ENCODE measurements around the gene PTPRT. TPM values are rescaled to one million over a fixed set of nuclear protein-coding genes. Genes with fewer than 3 reads are reported as not detected.

PTPRT gene
- total RNA-seq, 1 experiment from 2014 or later, result not detected

DNA sequence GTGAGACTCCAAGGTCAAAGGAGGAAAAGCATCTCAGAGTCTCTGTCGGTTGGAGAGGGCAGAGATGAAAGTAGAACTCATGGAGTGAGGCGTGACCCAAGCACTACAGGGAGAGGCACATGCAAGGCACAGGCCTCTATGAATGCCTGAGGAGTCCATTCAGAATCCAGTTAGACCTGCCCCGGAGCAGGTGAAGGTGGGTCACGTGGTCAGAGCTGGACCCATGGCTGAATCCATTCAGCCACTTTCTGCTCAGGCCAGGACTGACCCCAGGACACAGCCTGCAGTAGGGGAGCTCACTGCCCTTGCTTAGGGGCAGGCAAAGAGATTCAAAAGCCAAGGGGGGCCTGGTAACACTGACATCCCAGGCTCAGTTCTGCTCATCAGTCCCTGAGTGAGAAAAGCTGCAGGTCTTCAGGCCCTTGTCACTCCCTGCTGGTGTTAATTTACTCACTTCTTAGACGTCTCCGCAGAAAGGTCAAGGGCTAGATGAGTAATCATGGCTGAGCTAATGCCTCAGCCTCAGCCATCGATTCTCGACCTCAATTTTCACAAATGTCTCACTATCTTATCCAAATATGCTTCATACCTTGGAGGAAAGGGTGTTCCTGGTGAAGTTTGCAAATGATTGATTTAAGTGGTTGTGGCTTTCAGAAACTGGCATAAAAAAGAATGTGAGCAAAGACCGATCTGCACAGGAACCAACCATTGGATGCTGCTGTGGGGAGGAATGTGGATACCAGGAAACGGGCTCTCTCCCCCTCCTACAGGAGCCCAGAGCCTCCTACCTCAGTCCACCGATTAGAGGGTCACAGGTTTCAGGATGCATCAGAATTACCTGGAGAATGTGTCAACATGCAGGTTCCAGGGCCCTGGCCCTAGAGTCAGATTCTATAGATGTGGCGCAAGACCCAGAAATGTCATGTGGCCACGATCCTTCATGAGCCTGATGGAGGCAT lies 584.4 kb downstream of the PTPRT start:
- peaks cover 12 to 43% of the 10 kb centered on the region in 2 experiments; a peak in 2 of 4 replicates for H3K9me3 ChIP-seq (ENCODE audit: control insufficient read depth in 1 of 2, insufficient read depth in 1 of 2, low read depth in 1 of 2, low read length in 2 of 2)
- no peak overlapping the region for H3K4me3 ChIP-seq (replicated peaks in 1 of 2; ENCODE audit: low read depth in 1 of 2, low read length in 2 of 2)
- H3K9me2 ChIP-seq (ENCODE audit: insufficient read depth), result no peaks in the 10 kb centered on the region
- H3K4me1 ChIP-seq (ENCODE audit: control insufficient read depth in 1 of 2, insufficient read depth in 2 of 2, low read length in 2 of 2), result no peaks in the 10 kb centered on the region
- no peaks in the 10 kb centered on the region for H3K36me3 ChIP-seq (ENCODE audit: control insufficient read depth in 1 of 2, insufficient read depth in 2 of 2, low read length in 2 of 2)
- no peaks in the 10 kb centered on the region for H3K27me3 ChIP-seq (ENCODE audit: insufficient read depth, low read length)
- ChIA-PET POLR2A (no interaction called here), RAD21 (ENCODE audit: low non-redundant PET in 1 of 2, low total read pairs in 2 of 2, uncharacterized antibody in 2 of 2, unreplicated experiment in 2 of 2) (no interaction called here), CTCF (no interaction called here)
- H3K27ac ChIP-seq (ENCODE audit: low read depth, low read length), result no peak overlapping the region
- no peak for ATAC-seq
- H3K79me2 ChIP-seq (ENCODE audit: insufficient read depth, low read length), result no peaks in the 10 kb centered on the region
- H4K20me1 ChIP-seq (ENCODE audit: insufficient read depth), result no peaks in the 10 kb centered on the region
- no peak for TF ChIP-seq YY1 (IDR thresholded peaks at IDR 0.05; ENCODE audit: extremely low read depth, insufficient replicate concordance, low read depth, low read length)
- TF ChIP-seq EZH2 (IDR thresholded peaks at IDR 0.05), result no peak
- DNase-seq (ENCODE audit: low read depth, low spot score), result no peak
- H3K9ac ChIP-seq (ENCODE audit: low read length), result no peak overlapping the region
- H3K4me2 ChIP-seq (ENCODE audit: low read length), result no peak overlapping the region
- no TSS peak for BruUV-seq (replicated peaks)
- no peak overlapping the region for H2AFZ ChIP-seq (ENCODE audit: low read depth, low read length, poor library complexity, severe bottlenecking)
- intact Hi-C loops (cut with micrococcal nuclease), result no loop called here

DNA sequence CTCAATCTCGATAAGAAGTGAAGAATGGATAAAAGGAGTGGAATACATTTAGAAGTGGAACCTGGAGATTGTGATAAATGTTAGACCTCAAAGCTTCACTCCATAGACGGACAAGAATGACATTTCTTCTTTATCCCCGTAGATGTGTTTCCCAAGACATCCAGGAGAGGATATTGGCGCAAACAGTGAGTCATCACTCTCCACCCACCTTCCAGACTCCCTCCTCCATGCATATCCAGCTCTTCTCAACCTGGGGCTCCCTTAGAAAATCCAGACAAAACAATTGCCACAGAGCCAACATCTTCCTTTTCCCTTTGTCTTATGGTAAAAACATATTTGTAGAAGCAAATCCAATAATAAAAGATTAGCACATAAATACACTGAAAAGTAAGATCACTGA lies 586.1 kb downstream of the PTPRT start:
- H3K27ac ChIP-seq (ENCODE audit: low read depth, low read length), result no peak overlapping the region
- no peaks in the 10 kb centered on the region for H3K36me3 ChIP-seq (ENCODE audit: control insufficient read depth in 1 of 2, insufficient read depth in 2 of 2, low read length in 2 of 2)
- H3K9ac ChIP-seq (ENCODE audit: low read length), result no peak overlapping the region
- H4K20me1 ChIP-seq (ENCODE audit: insufficient read depth), result no peaks in the 10 kb centered on the region
- RAD21 ChIA-PET (ENCODE audit: low non-redundant PET in 1 of 2, low total read pairs in 2 of 2, uncharacterized antibody in 2 of 2, unreplicated experiment in 2 of 2), result no interaction called here
- peaks cover 17 to 33% of the 10 kb centered on the region in 2 experiments; a peak in 2 of 4 replicates for H3K9me3 ChIP-seq (ENCODE audit: control insufficient read depth in 1 of 2, insufficient read depth in 1 of 2, low read depth in 1 of 2, low read length in 2 of 2)
- H3K27me3 ChIP-seq (ENCODE audit: insufficient read depth, low read length), result no peaks in the 10 kb centered on the region
- no peak overlapping the region for H3K4me3 ChIP-seq (replicated peaks in 1 of 2; ENCODE audit: low read depth in 1 of 2, low read length in 2 of 2)
- H3K79me2 ChIP-seq (ENCODE audit: insufficient read depth, low read length), result no peaks in the 10 kb centered on the region
- no peaks in the 10 kb centered on the region for H3K9me2 ChIP-seq (ENCODE audit: insufficient read depth)
- no peak overlapping the region for H2AFZ ChIP-seq (ENCODE audit: low read depth, low read length, poor library complexity, severe bottlenecking)
- intact Hi-C loops (cut with micrococcal nuclease), result no loop called here
- CTCF ChIA-PET, result no interaction called here
- POLR2A ChIA-PET, result no interaction called here
- ATAC-seq, result no peak
- no peaks in the 10 kb centered on the region for H3K4me1 ChIP-seq (ENCODE audit: control insufficient read depth in 1 of 2, insufficient read depth in 2 of 2, low read length in 2 of 2)
- no TSS peak for BruUV-seq (replicated peaks)
- DNase-seq (ENCODE audit: low read depth, low spot score), result no peak
- no peak overlapping the region for H3K4me2 ChIP-seq (ENCODE audit: low read length)
- TF ChIP-seq CBX3 (IDR thresholded peaks at IDR 0.05; ENCODE audit: low read depth) (no peak), EZH2phosphoT487 (IDR thresholded peaks at IDR 0.05; ENCODE audit: borderline replicate concordance) (no peak), POLR2A (IDR thresholded peaks at IDR 0.05; ENCODE audit: borderline replicate concordance, extremely low read depth, insufficient read depth, insufficient read length) (no peak), POLR2AphosphoS5 (IDR thresholded peaks at IDR 0.05; ENCODE audit: low read depth, low read length) (no peak), SRF (IDR thresholded peaks at IDR 0.05; ENCODE audit: low read depth) (no peak), RAD21 (IDR thresholded peaks at IDR 0.05; ENCODE audit: low read depth) (no peak), ELF1 (IDR thresholded peaks at IDR 0.05; ENCODE audit: borderline replicate concordance, low read depth) (no peak), FOSL1 (IDR thresholded peaks at IDR 0.05; ENCODE audit: low read depth) (no peak), TCF7L2 (IDR thresholded peaks at IDR 0.05; ENCODE audit: borderline replicate concordance, extremely low read depth, insufficient read depth, insufficient read length) (no peak), EGR1 (IDR thresholded peaks at IDR 0.05; ENCODE audit: low read depth) (no peak)
- TF ChIP-seq, protein P1, sequence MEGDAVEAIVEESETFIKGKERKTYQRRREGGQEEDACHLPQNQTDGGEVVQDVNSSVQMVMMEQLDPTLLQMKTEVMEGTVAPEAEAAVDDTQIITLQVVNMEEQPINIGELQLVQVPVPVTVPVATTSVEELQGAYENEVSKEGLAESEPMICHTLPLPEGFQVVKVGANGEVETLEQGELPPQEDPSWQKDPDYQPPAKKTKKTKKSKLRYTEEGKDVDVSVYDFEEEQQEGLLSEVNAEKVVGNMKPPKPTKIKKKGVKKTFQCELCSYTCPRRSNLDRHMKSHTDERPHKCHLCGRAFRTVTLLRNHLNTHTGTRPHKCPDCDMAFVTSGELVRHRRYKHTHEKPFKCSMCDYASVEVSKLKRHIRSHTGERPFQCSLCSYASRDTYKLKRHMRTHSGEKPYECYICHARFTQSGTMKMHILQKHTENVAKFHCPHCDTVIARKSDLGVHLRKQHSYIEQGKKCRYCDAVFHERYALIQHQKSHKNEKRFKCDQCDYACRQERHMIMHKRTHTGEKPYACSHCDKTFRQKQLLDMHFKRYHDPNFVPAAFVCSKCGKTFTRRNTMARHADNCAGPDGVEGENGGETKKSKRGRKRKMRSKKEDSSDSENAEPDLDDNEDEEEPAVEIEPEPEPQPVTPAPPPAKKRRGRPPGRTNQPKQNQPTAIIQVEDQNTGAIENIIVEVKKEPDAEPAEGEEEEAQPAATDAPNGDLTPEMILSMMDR (IDR thresholded peaks at IDR 0.05 in 2 of 3, conservative IDR thresholded peaks at IDR 0.05 in 1 of 3; ENCODE audit: borderline replicate concordance in 1 of 3, insufficient read depth in 1 of 3, low read depth in 2 of 3, low read length in 2 of 3), result no peak
- TF ChIP-seq, protein P2, sequence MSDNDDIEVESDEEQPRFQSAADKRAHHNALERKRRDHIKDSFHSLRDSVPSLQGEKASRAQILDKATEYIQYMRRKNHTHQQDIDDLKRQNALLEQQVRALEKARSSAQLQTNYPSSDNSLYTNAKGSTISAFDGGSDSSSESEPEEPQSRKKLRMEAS (IDR thresholded peaks at IDR 0.05), result no peak
- TF ChIP-seq, protein P3, sequence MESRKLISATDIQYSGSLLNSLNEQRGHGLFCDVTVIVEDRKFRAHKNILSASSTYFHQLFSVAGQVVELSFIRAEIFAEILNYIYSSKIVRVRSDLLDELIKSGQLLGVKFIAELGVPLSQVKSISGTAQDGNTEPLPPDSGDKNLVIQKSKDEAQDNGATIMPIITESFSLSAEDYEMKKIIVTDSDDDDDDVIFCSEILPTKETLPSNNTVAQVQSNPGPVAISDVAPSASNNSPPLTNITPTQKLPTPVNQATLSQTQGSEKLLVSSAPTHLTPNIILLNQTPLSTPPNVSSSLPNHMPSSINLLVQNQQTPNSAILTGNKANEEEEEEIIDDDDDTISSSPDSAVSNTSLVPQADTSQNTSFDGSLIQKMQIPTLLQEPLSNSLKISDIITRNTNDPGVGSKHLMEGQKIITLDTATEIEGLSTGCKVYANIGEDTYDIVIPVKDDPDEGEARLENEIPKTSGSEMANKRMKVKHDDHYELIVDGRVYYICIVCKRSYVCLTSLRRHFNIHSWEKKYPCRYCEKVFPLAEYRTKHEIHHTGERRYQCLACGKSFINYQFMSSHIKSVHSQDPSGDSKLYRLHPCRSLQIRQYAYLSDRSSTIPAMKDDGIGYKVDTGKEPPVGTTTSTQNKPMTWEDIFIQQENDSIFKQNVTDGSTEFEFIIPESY (IDR thresholded peaks at IDR 0.05; ENCODE audit: extremely low read depth, insufficient replicate concordance, low read length), result no peak

Data from HCT116 (cell line).